GM12878 (cell line): Measurements from ENCODE around the gene APOO. TPM values are rescaled to one million over a fixed set of nuclear protein-coding genes. Genes with fewer than 3 reads are reported as not detected.
A peak's percentile ranks its signal among the peaks of the same experiment; 100 is the strongest.

Source experiments
- ATAC-seq: fragments of 200-7000 bp; cut with Tn5 transposase; 3 replicates; pipeline ENCODE4 v1.9.1; 2020; ENCODE audit warnings: mild to moderate bottlenecking, moderate library complexity
- BruUV-seq: library from RNA; stranded (reverse); fragments of 400-500 nt; replicated peaks from 2 replicates; lab custom pipeline; 2021; lab: Mats Ljungman, UMichigan
- CTCF ChIA-PET: fragments of 300-600 bp; sonication (Branson Sonifier 250); formaldehyde crosslinking; extraction: SDS; loops from one replicate; lab custom pipeline; 2021; ENCODE audit warnings: inconsistent platforms; lab: Yijun Ruan, JAX
- POLR2A ChIA-PET: fragments of 350-600 bp; formaldehyde crosslinking; extraction: SDS; loops from one replicate; lab custom pipeline; 2021; ENCODE audit warnings: inconsistent platforms; lab: Charles Lee
- RAD21 ChIA-PET: fragments of 300-600 bp; sonication (Branson Sonifier 250); formaldehyde crosslinking; loops from one replicate; lab custom pipeline; 2023; ENCODE audit warnings: antibody characterized with exemption; ENCODE audit not compliant: unreplicated experiment; lab: Charles Lee
- SMC1A ChIA-PET: fragments of 300-600 bp; sonication (Branson Sonifier 250); formaldehyde crosslinking; loops from one replicate; lab custom pipeline; 2023; ENCODE audit not compliant: unreplicated experiment, uncharacterized antibody; lab: Charles Lee
- DNase-seq: peaks from one replicate; pipeline ENCODE4 v3.0.0-alpha.2; 2011; ENCODE audit warnings: low read depth, low spot score
- FAIRE-seq: peaks from 3 replicates; lab custom pipeline; 2011; peaks lifted over from hg19 to GRCh38; lab: Jason Lieb, UNC
- H2AFZ ChIP-seq: 2 replicates; pipeline ENCODE4 v1.6.0; 2011; ENCODE audit warnings: low read depth, low read length, control low read depth; ENCODE audit not compliant: control insufficient read depth
- H3K27ac ChIP-seq: 2 replicates; pipeline ENCODE4 v1.5.1; 2011; ENCODE audit warnings: control low read depth; ENCODE audit not compliant: control insufficient read depth, insufficient read depth
- H3K27me3 ChIP-seq, 2 experiments: replicated peaks in 1 of 2; 2 replicates each; pipeline versions ENCODE4 v1.6.0 to v1.6.1; 2011; ENCODE audit warnings: low read length in 1 of 2; ENCODE audit not compliant: control insufficient read depth in 2 of 2, insufficient read depth in 2 of 2
- H3K36me3 ChIP-seq, 2 experiments: 2 replicates each; pipeline ENCODE4 v1.5.1; 2011; ENCODE audit warnings: low read length in 1 of 2; ENCODE audit not compliant: control insufficient read depth in 2 of 2, insufficient read depth in 2 of 2
- H3K4me1 ChIP-seq: 2 replicates; pipeline ENCODE4 v1.6.1; 2011; ENCODE audit warnings: mild to moderate bottlenecking, low read length, moderate library complexity, mixed read lengths; ENCODE audit not compliant: control insufficient read depth, insufficient read depth
- H3K4me2 ChIP-seq: 2 replicates; pipeline ENCODE4 v1.6.0; 2011; ENCODE audit warnings: control low read depth; ENCODE audit not compliant: control insufficient read depth, insufficient read depth
- H3K4me3 ChIP-seq: fragments of 200-600 bp; sonication (generic); 2 replicates; pipeline ENCODE4 v1.5.1; 2016
- H3K79me2 ChIP-seq: 2 replicates; pipeline ENCODE4 v1.6.0; 2011; ENCODE audit warnings: low read length; ENCODE audit not compliant: control insufficient read depth, insufficient read depth
- H3K9ac ChIP-seq: 2 replicates; pipeline ENCODE4 v1.8.0; 2011; ENCODE audit warnings: low read length, control low read depth, mixed read lengths; ENCODE audit not compliant: control insufficient read depth, insufficient read depth
- H3K9me3 ChIP-seq: replicated peaks from 3 replicates; pipeline ENCODE4 v1.5.1; 2011; ENCODE audit warnings: mild to moderate bottlenecking, low read length; ENCODE audit not compliant: control insufficient read depth, insufficient read depth
- H4K20me1 ChIP-seq: 2 replicates; pipeline ENCODE4 v1.6.0; 2011; ENCODE audit not compliant: control insufficient read depth, insufficient read depth
- BRCA1 ChIP-seq: IDR thresholded peaks from 2 replicates; pipeline ENCODE4 v1.6.1; 2011; ENCODE audit warnings: low read depth, low read length, improper control_type of control experiment
- ETV6 ChIP-seq, 2 experiments: fragments of 450-650 bp in 1 of 2; IDR thresholded peaks in 1 of 2; conservative IDR thresholded peaks in 1 of 2; 2 replicates each; pipeline ENCODE4 v1.6.1; 2014; ENCODE audit warnings: antibody characterized with exemption in 1 of 2, borderline replicate concordance in 1 of 2, low read depth in 1 of 2, mild to moderate bottlenecking in 1 of 2, moderate library complexity in 1 of 2
- IKZF1 ChIP-seq: fragments of 450-650 bp; conservative IDR thresholded peaks from 2 replicates; pipeline ENCODE4 v1.6.1; 2017; ENCODE audit warnings: antibody characterized with exemption, mild to moderate bottlenecking
- IKZF2 ChIP-seq, 2 experiments: fragments of 450-650 bp; IDR thresholded peaks; 2 replicates each; pipeline ENCODE4 v1.6.1; 2017; ENCODE audit warnings: mild to moderate bottlenecking in 2 of 2, moderate library complexity in 2 of 2
- MTA2 ChIP-seq: fragments of 450-650 bp; IDR thresholded peaks from 2 replicates; pipeline ENCODE4 v1.6.1; 2016; ENCODE audit warnings: low read depth, mild to moderate bottlenecking, moderate library complexity
- NBN ChIP-seq: fragments of 450-650 bp; IDR thresholded peaks from 2 replicates; pipeline ENCODE4 v1.6.1; 2016
- NFYB ChIP-seq: IDR thresholded peaks from 2 replicates; pipeline ENCODE4 v1.6.1; 2011; ENCODE audit warnings: low read depth, mild to moderate bottlenecking, low read length, improper control_type of control experiment, moderate library complexity; ENCODE audit not compliant: insufficient read depth
- RUNX3 ChIP-seq: IDR thresholded peaks from 2 replicates; pipeline ENCODE4 v1.6.1; 2012; ENCODE audit warnings: low read length, inconsistent platforms
- WGBS: methylation state at CpG from one replicate; pipeline ENCODE4 v1.1.6; 2016; ENCODE audit warnings: low lambda C conversion rate; ENCODE audit not compliant: insufficient replicate concordance, insufficient coverage; ENCODE audit errors: missing lambda C conversion rate; 5-methylcytosine and 5-hydroxymethylcytosine counted together
- in situ Hi-C: fragments of 300-500 bp; cut with MboI; formaldehyde crosslinking; loops from 9 replicates; pipeline ENCODE4 v1.14.3; 2018; ENCODE audit warnings: mixed read lengths
- intact Hi-C: fragments of 100-400 bp; cut with micrococcal nuclease; formaldehyde crosslinking; loops from one replicate; pipeline ENCODE4 v1.14.2; 2022; ENCODE audit not compliant: unreplicated experiment
- polyA plus RNA-seq, 11 experiments: library from polyadenylated mRNA; depleted of rRNA in 4 of 11; unstranded in 6 of 11; stranded (reverse) in 5 of 11; fragments of >200 nt; fragmentation: Nextera tagmentation in 4 of 11; fragmentation: Illumina TruSeq in 1 of 11; extraction: Ambion mirVana in 4 of 11; extraction: Trizol in 1 of 11; gene quantifications; 1 replicate in 1 of 11; 2 replicates in 10 of 11; pipeline versions ENCODE4 v1.2.1 to v1.2.3, GENCODE V29; 2011 to 2016; ENCODE audit warnings: inconsistent platforms in 2 of 11, missing spikeins in 2 of 11, low read depth in 1 of 11
- total RNA-seq, 4 experiments: library from RNA; depleted of rRNA in 3 of 4; stranded (reverse); fragments of >200 nt in 3 of 4; fragmentation: Illumina TruSeq in 1 of 4; extraction: Trizol in 1 of 4; gene quantifications; 2 replicates each; pipeline versions ENCODE4 v1.2.1 to v1.2.3, GENCODE V29; 2013 to 2021

The APOO gene
- total and polyA plus RNA-seq, 10 of the 15 experiments (the other 5 are each of a cell fraction or from before 2014, with no cell fraction given) = 20.7 to 68.7 (median 35.5) TPM

DNA sequence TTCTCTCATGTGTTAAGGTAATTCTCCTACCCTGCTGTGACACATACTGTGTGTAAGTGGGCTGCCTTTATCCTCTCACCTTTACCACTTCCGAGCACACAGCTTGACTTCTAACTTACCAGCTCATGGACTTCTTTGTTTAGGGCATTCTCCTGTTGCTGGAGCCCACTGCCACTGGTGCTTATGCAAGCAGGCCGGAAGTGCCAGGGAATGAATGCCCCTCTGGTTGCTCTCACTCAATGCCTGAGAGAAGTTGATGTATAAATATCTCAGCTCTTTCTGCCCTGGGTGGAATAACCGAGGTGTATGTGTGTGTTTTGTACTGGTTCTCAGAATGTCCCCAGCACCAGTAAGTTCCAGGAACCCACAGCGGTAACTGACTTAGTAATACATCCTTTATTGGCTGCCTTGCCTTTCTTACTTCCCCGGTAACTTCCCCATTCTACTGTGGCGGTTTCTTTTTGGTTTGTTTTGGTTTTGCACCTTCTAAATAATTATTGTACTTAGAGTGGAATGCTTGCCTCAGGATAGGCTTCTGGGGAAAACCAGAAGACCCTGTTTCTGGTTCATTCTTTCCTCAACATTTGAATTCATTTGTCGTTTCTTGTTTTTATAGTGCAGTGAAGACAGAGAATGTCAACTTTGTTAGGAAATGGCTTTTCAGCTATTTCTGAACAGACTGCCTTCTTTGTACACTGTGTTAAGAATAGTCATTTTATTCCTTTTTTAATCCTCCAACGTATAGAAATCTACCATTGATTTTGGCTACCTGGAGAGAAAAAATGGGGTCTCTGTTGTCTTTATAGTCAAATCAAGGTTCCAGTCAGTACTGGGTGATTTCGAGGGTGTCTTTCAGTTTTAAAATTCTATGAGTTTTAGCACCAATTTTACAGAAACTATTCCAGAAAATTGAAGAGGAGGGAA is 45.5 kb upstream of the APOO start:
- RAD21 ChIA-PET = interaction anchor here (1.0 to 1.5 kb wide), 2 partner anchors 70 to 101 kb away, joined by 3 read pairs; no protein-coding TSS in a partner anchor
- FAIRE-seq = peak; percentile 89
- Histone ChIP-seq H4K20me1 (no peaks in the 10 kb centered on the region), H3K36me3 (no peaks in the 10 kb centered on the region), H3K9me3 (no peaks in the 10 kb centered on the region), H3K4me3 (peak overlapping the region; percentile 13; the same call in 1 of the 2 replicates), H2AFZ (peak overlapping the region; percentile 59), H3K27ac (peak overlapping the region; percentile 59), H3K9ac (peak overlapping the region; percentile 15; the same call in 1 of the 2 replicates), H3K27me3 (no peaks in the 10 kb centered on the region), H3K79me2 (no peaks in the 10 kb centered on the region), H3K4me2 (peak overlapping the region; percentile 61), H3K4me1 (no peaks in the 10 kb centered on the region)
- SMC1A ChIA-PET = interaction anchor here (1.3 kb wide), 1 partner anchor 59 kb away, joined by 3 read pairs; no protein-coding TSS in a partner anchor
- ATAC-seq = peak; percentile 96
- POLR2A ChIA-PET = no interaction called here
- no TSS peak for BruUV-seq
- intact Hi-C loops = no loop called here
- DNase-seq = peak; percentile 21
- TF ChIP-seq IKZF2 (IDR thresholded peaks at IDR 0.05) (peak in 1 of 2 experiments; percentile 42; a peak in 2 of 4 replicates), NFYB (no peak), IKZF1 (peak; percentile 28; the same call in 1 of the 2 replicates), MTA2 (peak; percentile 32; the same call in 1 of the 2 replicates), BRCA1 (no peak), ETV6 (conservative IDR thresholded peaks at IDR 0.05 in 1 of 2, IDR thresholded peaks at IDR 0.05 in 1 of 2; ENCODE audit: borderline replicate concordance in 1 of 2, low read depth in 1 of 2) (peak in 1 of 2 experiments; percentile 54; a peak in 2 of 4 replicates), RUNX3 (0 out of 2 replicates have a peak, but pooled peaks have one; percentile 31), NBN (0 out of 2 replicates have a peak, but pooled peaks have one; percentile 34)
- WGBS = 9% methylated on average over 9 of the region's 9 CpGs
- CTCF ChIA-PET = interaction anchor here (1.1 kb wide), 1 partner anchor 44 kb away, joined by 4 read pairs; no protein-coding TSS in a partner anchor
- in situ Hi-C loops = no loop called here
